ENCODE data around the gene WDR44. TPM values are rescaled to one million over a fixed set of nuclear protein-coding genes. Genes with fewer than 3 reads are reported as not detected.

Gene WDR44
- total RNA-seq, 1 donor from 2014 or later, result 12.5 TPM

DNA sequence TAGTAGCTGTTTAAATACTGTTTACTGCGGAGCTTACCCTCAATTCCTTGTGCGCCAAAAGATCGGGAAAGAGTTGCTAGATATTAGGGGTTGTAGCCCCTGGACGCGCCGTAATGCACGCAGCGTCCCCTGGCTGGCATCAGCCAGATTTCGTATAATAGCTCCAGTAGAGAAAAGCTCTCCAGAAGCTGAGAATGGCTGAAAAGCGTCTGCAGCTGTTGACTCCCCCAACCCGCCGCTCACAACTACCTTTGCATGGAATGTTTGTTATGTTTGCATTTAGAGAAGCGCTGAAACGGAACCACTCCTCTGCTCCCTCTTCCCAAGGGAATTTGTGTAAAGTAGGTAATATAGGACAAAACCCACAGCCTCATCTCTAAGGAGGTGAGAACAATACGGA, 153.4 kb downstream of the WDR44 start:
- TF ChIP-seq, protein P1, sequence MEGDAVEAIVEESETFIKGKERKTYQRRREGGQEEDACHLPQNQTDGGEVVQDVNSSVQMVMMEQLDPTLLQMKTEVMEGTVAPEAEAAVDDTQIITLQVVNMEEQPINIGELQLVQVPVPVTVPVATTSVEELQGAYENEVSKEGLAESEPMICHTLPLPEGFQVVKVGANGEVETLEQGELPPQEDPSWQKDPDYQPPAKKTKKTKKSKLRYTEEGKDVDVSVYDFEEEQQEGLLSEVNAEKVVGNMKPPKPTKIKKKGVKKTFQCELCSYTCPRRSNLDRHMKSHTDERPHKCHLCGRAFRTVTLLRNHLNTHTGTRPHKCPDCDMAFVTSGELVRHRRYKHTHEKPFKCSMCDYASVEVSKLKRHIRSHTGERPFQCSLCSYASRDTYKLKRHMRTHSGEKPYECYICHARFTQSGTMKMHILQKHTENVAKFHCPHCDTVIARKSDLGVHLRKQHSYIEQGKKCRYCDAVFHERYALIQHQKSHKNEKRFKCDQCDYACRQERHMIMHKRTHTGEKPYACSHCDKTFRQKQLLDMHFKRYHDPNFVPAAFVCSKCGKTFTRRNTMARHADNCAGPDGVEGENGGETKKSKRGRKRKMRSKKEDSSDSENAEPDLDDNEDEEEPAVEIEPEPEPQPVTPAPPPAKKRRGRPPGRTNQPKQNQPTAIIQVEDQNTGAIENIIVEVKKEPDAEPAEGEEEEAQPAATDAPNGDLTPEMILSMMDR (IDR thresholded peaks at IDR 0.05; ENCODE audit: unreplicated experiment), result no peak
- H3K4me1 Mint-ChIP-seq, result peaks cover 38% of the 10 kb centered on the region
- peaks cover 7% of the 10 kb centered on the region for H3K36me3 Mint-ChIP-seq
- H3K27ac Mint-ChIP-seq, result peak overlapping the region; percentile 66
- peaks cover 16% of the 10 kb centered on the region for H3K9me3 Mint-ChIP-seq
- no peaks in the 10 kb centered on the region for H3K27me3 Mint-ChIP-seq (ENCODE audit: low read depth)
- H3K4me3 Mint-ChIP-seq, result peak overlapping the region; percentile 47
- no peak for DNase-seq (ENCODE audit: low spot score in 2 of 2, unreplicated experiment in 2 of 2)

Small RNA genes lying within 50 kb of the gene (microRNA-seq; reads per million reads assigned to microRNA genes)
- 171 reads per million, percentile 65 among the genes with 10 or more reads in this experiment for gene MIR1277

Other genes with a start within 250 kb of the WDR44 start
- 5.6 to 7.2 TPM (median 5.6 TPM) in 3 replicates for gene KLHL13, start 229.3 kb upstream of the WDR44 start, total RNA-seq
- 53.6 to 58.2 TPM (median 56.7 TPM) in 3 replicates for gene DOCK11, start 149.7 kb downstream of the WDR44 start, total RNA-seq